AG10803 (cell line): Measurements from ENCODE around the gene SNTG2.
"Not testable (repeated sequence)": the region's sequence is repeated elsewhere in the genome, so short reads cannot be mapped to it uniquely, and the experiment has no call there.

Source experiments
- DNase-seq: peaks from one replicate; pipeline ENCODE4 v3.0.0; 2010; ENCODE audit warnings: low read depth
- H3K4me3 ChIP-seq: 2 replicates; pipeline ENCODE4 v1.5.1; 2011; ENCODE audit warnings: mild to moderate bottlenecking, low read length, control low read depth
- CTCF ChIP-seq: conservative IDR thresholded peaks from 2 replicates; pipeline ENCODE4 v1.5.1; 2011; ENCODE audit warnings: mild to moderate bottlenecking, low read length, control low read depth, inconsistent platforms

Gene SNTG2

GRCh38 chr2:1129982-1130381 is 179.3 kb downstream of the SNTG2 start:
- no peak for DNase-seq
- TF ChIP-seq CTCF: no peak

GRCh38 chr2:1130922-1131321 is 180.3 kb downstream of the SNTG2 start:
- no peak for DNase-seq
- TF ChIP-seq CTCF: no peak
- H3K4me3 ChIP-seq: no peak overlapping the region

More at GRCh38 chr2:1129982-1130381, 179.3 kb downstream of the SNTG2 start:
- H3K4me3 ChIP-seq: no peak overlapping the region

- DNase-seq: no peak
- TF ChIP-seq CTCF: no peak
- no peak overlapping the region for H3K4me3 ChIP-seq
Measured at GRCh38 chr2:1132328-1132969, 181.8 kb downstream of the SNTG2 start.

GRCh38 chr2:1133896-1134295 is 183.2 kb downstream of the SNTG2 start:
- H3K4me3 ChIP-seq, DNase-seq: not testable (repeated sequence)

GRCh38 chr2:1134629-1135028 is 184.0 kb downstream of the SNTG2 start:
- H3K4me3 ChIP-seq: no peak overlapping the region
- no peak for DNase-seq
- no peak for TF ChIP-seq CTCF

GRCh38 chr2:1136067-1136466 is 185.4 kb downstream of the SNTG2 start:
- peak; percentile 13 for DNase-seq
- TF ChIP-seq CTCF: peak; percentile 62
- no peak overlapping the region for H3K4me3 ChIP-seq

- no peak overlapping the region for H3K4me3 ChIP-seq
- no peak for DNase-seq
- no peak for TF ChIP-seq CTCF
Measured at GRCh38 chr2:1136846-1137245, 186.2 kb downstream of the SNTG2 start.

GRCh38 chr2:1137264-1137663 is 186.6 kb downstream of the SNTG2 start:
- no peak overlapping the region for H3K4me3 ChIP-seq
- no peak for DNase-seq
- no peak for TF ChIP-seq CTCF
